ENCODE results near the gene INPP5E. TPM values are rescaled to one million over a fixed set of nuclear protein-coding genes. Genes with fewer than 3 reads are reported as not detected.

INPP5E gene
- total RNA-seq, 2 experiments from 2014 or later: 13.9 to 14.8 TPM

DNA sequence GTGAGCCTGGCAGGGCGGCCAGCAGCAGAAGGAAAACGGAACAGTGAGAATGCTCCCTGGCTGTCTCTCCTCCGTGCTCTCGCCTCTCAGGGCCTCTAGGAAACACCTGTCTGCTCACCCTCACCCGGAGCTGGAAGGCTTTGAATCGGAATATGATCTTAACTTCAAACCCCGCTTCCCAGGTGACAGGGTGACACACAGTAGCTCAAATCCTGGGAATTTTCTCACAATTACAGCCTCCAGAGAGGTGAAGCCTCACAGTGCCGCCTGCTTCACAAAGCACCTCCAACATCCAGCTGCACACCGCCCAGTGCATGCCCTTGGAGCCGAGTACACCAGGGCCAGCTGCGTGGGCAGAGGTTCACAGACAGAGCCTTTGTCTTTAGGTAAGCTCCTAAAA lies 30.7 kb upstream of the INPP5E start:
- no peaks in the 10 kb centered on the region for H3K9me3 Mint-ChIP-seq
- H3K36me3 Mint-ChIP-seq (ENCODE audit: low read depth): peaks cover 25% of the 10 kb centered on the region
- no peak overlapping the region for H3K27ac Mint-ChIP-seq
- no peak for DNase-seq
- peaks cover 2% of the 10 kb centered on the region for H3K4me1 Mint-ChIP-seq (ENCODE audit: low read depth)
- H3K4me3 Mint-ChIP-seq: no peak overlapping the region
- CTCF ChIA-PET: interaction anchor here (0.6 kb wide), 1 partner anchor 80 kb away, joined by 4 read pairs; no protein-coding TSS in a partner anchor
- intact Hi-C loops (cut with micrococcal nuclease): no loop called here
- no peaks in the 10 kb centered on the region for H3K27me3 Mint-ChIP-seq (ENCODE audit: low read depth)

DNA sequence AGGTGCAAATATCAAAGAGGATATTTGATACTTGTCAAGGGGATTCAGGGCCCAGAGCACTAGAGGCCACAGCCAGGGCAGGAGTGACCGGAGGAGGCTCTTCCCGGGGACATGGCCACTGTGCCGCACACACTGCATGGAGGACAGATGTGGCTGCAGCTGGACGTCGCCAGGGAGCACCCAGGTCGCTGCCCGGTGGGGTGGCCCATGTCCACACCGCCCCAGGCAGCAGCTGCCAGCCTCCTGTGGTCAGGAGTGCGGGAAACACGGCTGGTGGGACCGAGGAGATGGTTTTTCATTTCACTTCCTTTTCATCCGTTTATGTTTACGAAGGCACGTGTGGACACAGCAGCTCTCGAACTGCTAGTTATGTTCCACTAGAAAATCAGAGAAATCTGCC lies 28.1 kb upstream of the INPP5E start:
- CTCF ChIA-PET: no interaction called here
- H3K36me3 Mint-ChIP-seq (ENCODE audit: low read depth): peaks cover 33% of the 10 kb centered on the region
- no peak overlapping the region for H3K27ac Mint-ChIP-seq
- H3K4me3 Mint-ChIP-seq: no peak overlapping the region
- H3K9me3 Mint-ChIP-seq: no peaks in the 10 kb centered on the region
- no peaks in the 10 kb centered on the region for H3K27me3 Mint-ChIP-seq (ENCODE audit: low read depth)
- intact Hi-C loops (cut with micrococcal nuclease): no loop called here
- no peaks in the 10 kb centered on the region for H3K4me1 Mint-ChIP-seq (ENCODE audit: low read depth)
- no peak for DNase-seq

DNA sequence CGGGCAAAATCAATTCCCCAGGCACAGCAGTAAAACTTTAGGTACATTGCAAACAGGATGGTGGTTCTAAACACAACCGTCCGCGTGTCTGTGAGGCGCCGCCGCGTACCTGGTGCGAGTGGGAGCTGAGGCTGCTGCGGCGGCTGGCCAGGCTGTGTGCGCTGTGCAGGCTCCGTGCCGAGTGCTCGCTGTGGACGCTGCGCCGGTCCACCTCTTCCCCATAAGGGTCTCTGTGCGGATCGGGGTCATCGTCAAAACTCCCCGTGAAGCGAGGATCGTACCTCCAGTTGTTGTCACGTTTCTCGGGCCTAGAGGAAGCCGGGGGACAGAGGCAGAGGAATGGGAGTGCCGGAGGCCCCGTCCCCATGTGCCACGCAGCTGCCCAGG lies 26.5 kb upstream of the INPP5E start:
- intact Hi-C loops (cut with micrococcal nuclease): no loop called here

DNA sequence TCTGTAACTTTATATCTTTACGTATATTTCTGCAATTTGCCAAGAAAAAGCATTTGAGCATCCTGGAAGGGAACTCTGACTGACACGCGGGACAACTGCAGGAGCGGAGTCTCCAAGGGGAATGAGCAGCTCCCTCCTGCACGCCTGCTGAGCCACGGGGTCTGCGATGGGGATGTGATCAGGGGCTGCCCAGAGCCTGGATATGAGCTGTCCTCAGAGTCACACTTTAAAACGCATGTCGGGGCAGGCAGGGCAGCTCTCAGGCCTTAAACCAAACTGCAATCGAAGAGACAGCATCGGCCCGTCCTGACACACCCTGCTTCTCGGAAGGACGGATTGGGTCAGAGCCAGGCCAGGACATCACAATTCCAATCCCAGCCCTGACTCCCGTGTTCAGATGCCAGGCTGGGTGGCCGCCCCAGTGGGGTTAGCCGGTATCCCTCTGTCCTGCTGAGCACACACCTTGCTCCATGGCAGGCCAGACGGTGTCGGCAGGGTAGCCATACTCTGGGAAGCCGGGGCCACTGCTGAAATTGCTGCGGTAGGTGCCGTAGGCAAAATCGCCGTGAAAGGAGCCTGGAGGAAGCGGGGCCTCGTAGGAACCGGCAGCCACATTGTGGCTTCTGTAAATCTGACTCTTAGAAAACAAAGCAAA lies 26.0 kb upstream of the INPP5E start:
- H3K4me1 Mint-ChIP-seq (ENCODE audit: low read depth): no peaks in the 10 kb centered on the region
- H3K27me3 Mint-ChIP-seq (ENCODE audit: low read depth): no peaks in the 10 kb centered on the region
- intact Hi-C loops (cut with micrococcal nuclease): no loop called here
- no peak overlapping the region for H3K4me3 Mint-ChIP-seq
- no peaks in the 10 kb centered on the region for H3K9me3 Mint-ChIP-seq
- no peak for DNase-seq
- H3K36me3 Mint-ChIP-seq (ENCODE audit: low read depth): peaks cover 40% of the 10 kb centered on the region
- H3K27ac Mint-ChIP-seq: no peak overlapping the region
- CTCF ChIA-PET: no interaction called here

More for the DNA sequence above, 26.5 kb upstream of the INPP5E start:
- CTCF ChIA-PET: no interaction called here
- no peak overlapping the region for H3K4me3 Mint-ChIP-seq
- no peak for DNase-seq
- H3K27me3 Mint-ChIP-seq (ENCODE audit: low read depth): no peaks in the 10 kb centered on the region
- H3K27ac Mint-ChIP-seq: no peak overlapping the region
- H3K36me3 Mint-ChIP-seq (ENCODE audit: low read depth): peaks cover 36% of the 10 kb centered on the region
- no peaks in the 10 kb centered on the region for H3K9me3 Mint-ChIP-seq
- H3K4me1 Mint-ChIP-seq (ENCODE audit: low read depth): no peaks in the 10 kb centered on the region

DNA sequence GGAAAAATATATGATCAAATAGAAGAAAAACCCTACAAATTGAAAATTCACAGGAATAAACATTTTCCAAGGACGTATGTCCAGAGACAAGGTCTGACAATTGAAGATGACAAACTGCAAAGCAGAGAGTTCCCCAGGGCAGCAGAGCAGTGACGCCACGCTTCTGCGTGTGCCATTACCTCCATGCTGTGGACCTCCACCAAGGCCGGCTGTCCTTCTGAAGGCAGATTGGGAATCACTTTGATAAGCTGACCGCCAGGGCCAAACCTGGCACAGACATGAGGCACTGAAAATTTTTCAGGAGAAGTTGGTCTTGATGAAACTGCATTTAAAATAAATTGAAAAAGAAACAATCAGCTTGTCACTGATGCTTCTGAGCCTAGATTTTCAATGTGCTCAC lies 24.6 kb upstream of the INPP5E start:
- no peaks in the 10 kb centered on the region for H3K9me3 Mint-ChIP-seq
- H3K4me3 Mint-ChIP-seq: no peak overlapping the region
- intact Hi-C loops (cut with micrococcal nuclease): no loop called here
- peaks cover 44% of the 10 kb centered on the region for H3K36me3 Mint-ChIP-seq (ENCODE audit: low read depth)
- CTCF ChIA-PET: no interaction called here
- H3K27ac Mint-ChIP-seq: no peak overlapping the region
- no peaks in the 10 kb centered on the region for H3K4me1 Mint-ChIP-seq (ENCODE audit: low read depth)
- H3K27me3 Mint-ChIP-seq (ENCODE audit: low read depth): no peaks in the 10 kb centered on the region
- DNase-seq: no peak

DNA sequence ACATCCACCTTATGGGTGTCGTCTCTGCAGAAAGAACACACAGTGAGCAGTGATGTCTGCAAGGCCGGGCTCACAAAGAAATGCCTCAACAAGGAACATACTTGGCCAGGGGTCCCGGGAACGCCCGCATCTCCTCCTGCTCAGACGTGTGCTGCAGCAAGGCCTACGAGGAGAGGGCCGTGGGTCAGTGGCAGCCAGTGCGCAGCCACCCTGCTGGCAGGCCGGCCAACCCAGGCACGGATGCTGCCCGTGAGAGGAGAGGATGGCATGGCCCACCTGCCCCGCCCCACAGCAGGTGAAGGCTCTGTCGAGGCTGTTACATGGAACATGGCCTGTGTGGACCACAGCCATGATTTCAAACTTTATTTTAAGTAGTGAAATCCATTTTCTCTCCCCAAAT lies 23.9 kb upstream of the INPP5E start:
- no peaks in the 10 kb centered on the region for H3K27me3 Mint-ChIP-seq (ENCODE audit: low read depth)
- H3K4me1 Mint-ChIP-seq (ENCODE audit: low read depth): no peaks in the 10 kb centered on the region

DNA sequence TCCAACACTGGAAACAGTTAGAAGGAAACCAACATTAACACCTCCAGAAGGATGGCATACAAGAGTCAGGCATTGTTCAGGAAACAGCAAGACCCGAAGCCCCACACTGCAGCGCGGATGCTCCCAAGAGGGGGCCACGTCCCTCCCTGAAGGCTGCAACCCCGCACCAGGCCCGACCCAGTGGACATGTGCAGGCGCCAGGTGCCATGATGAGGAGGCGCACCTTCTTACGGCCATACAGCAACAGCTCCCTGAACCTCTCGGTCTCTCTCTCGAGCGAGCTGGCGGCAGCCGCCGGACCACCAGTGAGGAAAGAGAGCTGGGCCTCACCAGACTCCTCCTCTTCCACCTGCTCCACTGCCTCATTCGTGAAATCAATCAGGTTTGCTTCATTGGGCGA lies 23.0 kb upstream of the INPP5E start:
- H3K9me3 Mint-ChIP-seq: no peaks in the 10 kb centered on the region

More for the DNA sequence above, 23.9 kb upstream of the INPP5E start:
- CTCF ChIA-PET: interaction anchor here (1.0 kb wide), 1 partner anchor 23 kb away, joined by 4 read pairs; no protein-coding TSS in a partner anchor
- DNase-seq: no peak
- Mint-ChIP-seq H3K27ac (no peak overlapping the region), H3K36me3 (ENCODE audit: low read depth) (peaks cover 49% of the 10 kb centered on the region), H3K9me3 (no peaks in the 10 kb centered on the region), H3K4me3 (no peak overlapping the region)
- intact Hi-C loops (cut with micrococcal nuclease): no loop called here

DNA sequence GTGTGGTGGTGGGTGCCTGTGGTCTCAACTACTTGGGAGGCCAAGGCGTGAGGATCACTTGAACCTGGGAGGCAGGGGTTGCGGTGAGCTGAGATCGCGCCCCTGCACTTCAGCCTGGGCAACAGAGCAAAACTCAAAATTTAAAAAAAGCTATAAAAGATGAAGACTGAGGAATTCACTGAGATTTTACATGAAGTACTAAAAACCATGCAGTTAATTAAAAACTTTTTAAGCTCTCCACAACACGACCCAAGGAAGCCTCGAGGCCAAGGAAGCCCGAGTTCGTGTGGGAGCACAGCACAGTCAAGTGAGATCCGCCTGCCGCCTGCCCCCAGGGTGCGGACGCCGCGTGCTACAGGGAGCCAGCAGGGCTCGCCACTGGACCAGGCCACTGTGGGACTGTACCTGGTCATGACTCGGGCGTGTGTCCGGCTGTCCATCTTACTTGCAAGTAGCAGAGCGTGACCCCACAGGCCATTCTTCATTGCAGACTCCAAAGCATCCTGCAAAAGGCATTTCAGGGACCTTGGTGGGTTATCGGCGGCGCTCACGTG lies 21.2 kb upstream of the INPP5E start:
- no peak overlapping the region for H3K27ac Mint-ChIP-seq
- H3K9me3 Mint-ChIP-seq: no peaks in the 10 kb centered on the region
- intact Hi-C loops (cut with micrococcal nuclease): no loop called here
- H3K4me1 Mint-ChIP-seq (ENCODE audit: low read depth): no peaks in the 10 kb centered on the region
- H3K27me3 Mint-ChIP-seq (ENCODE audit: low read depth): no peaks in the 10 kb centered on the region
- CTCF ChIA-PET: no interaction called here
- DNase-seq: no peak
- H3K36me3 Mint-ChIP-seq (ENCODE audit: low read depth): peaks cover 45% of the 10 kb centered on the region
- H3K4me3 Mint-ChIP-seq: no peak overlapping the region

More for the DNA sequence above, 23.0 kb upstream of the INPP5E start:
- no peaks in the 10 kb centered on the region for H3K27me3 Mint-ChIP-seq (ENCODE audit: low read depth)
- CTCF ChIA-PET: interaction anchor here (1.0 kb wide), 1 partner anchor 22 kb away, joined by 4 read pairs; no protein-coding TSS in a partner anchor
- H3K4me1 Mint-ChIP-seq (ENCODE audit: low read depth): no peaks in the 10 kb centered on the region
- no peak for DNase-seq
- H3K27ac Mint-ChIP-seq: no peak overlapping the region
- H3K36me3 Mint-ChIP-seq (ENCODE audit: low read depth): peaks cover 51% of the 10 kb centered on the region
- intact Hi-C loops (cut with micrococcal nuclease): no loop called here
- H3K4me3 Mint-ChIP-seq: no peak overlapping the region

DNA sequence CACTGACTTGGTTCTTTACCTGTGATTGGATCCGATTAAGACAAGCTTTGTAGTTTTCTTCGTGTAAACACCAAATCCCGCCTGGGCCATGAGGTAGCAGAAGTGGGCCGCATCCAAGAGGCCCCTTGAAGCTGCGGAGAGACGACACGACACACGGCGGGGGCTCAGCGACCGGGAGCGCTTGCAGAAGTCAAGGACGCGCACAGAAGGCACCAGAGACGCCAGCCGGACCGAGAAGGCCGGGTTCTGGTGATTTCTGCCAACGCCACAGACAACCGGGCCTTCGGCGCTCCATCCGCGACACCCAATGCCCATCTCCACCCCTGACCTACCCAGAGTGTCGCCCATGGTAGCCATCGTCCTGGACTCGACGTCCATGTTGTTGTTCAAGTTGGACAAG lies 19.8 kb upstream of the INPP5E start:
- no peak overlapping the region for H3K4me3 Mint-ChIP-seq

DNA sequence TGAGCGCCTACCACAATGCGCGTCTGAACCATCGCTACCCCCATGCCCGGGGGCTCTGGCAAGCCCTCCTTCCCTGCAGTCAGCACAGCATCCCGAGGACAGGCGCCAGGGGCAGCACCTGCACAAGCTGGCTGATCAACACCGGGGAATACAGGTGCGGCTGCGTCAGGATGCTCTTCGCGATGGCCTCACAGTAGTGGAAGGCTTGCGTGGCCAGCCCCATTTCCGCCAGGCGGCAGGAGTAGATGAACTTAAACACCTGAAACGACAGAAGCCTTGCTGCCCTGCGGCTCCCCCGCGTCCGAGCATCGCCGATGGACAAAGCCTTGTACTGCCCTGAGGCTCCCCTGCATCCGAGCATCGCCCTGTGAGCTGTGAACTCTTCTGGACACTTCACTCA lies 17.7 kb upstream of the INPP5E start:
- H3K9me3 Mint-ChIP-seq: no peaks in the 10 kb centered on the region
- H3K4me1 Mint-ChIP-seq (ENCODE audit: low read depth): no peaks in the 10 kb centered on the region
- no peaks in the 10 kb centered on the region for H3K27me3 Mint-ChIP-seq (ENCODE audit: low read depth)
- no peak overlapping the region for H3K27ac Mint-ChIP-seq
- intact Hi-C loops (cut with micrococcal nuclease): no loop called here
- no peak for DNase-seq
- CTCF ChIA-PET: no interaction called here
- H3K4me3 Mint-ChIP-seq: no peak overlapping the region
- peaks cover 45% of the 10 kb centered on the region for H3K36me3 Mint-ChIP-seq (ENCODE audit: low read depth)

More for the DNA sequence above, 19.8 kb upstream of the INPP5E start:
- H3K9me3 Mint-ChIP-seq: no peaks in the 10 kb centered on the region
- H3K27ac Mint-ChIP-seq: no peak overlapping the region
- no peaks in the 10 kb centered on the region for H3K27me3 Mint-ChIP-seq (ENCODE audit: low read depth)
- CTCF ChIA-PET: no interaction called here
- intact Hi-C loops (cut with micrococcal nuclease): no loop called here
- peaks cover 43% of the 10 kb centered on the region for H3K36me3 Mint-ChIP-seq (ENCODE audit: low read depth)
- DNase-seq: no peak
- H3K4me1 Mint-ChIP-seq (ENCODE audit: low read depth): no peaks in the 10 kb centered on the region

DNA sequence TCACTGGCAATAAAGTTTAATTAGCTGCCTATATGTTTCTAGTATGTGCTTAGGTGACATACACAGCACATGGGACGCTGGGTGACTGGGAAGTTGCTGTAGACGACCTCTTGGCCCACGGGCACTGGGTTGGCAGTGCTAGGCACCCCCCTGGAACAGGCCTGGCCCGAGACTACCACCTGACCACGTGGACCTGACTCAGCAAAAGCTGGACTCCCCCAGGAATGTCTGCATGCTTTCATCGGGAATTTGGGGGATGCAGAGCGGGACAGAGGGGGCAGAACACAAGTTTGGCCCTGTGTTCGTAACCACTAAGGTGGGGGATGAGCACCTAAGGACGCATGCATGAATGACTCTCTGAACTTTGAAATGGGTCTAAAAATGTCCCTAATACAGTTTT lies 16.6 kb upstream of the INPP5E start:
- Mint-ChIP-seq H3K27ac (no peak overlapping the region), H3K36me3 (ENCODE audit: low read depth) (peaks cover 44% of the 10 kb centered on the region), H3K9me3 (no peaks in the 10 kb centered on the region), H3K4me3 (no peak overlapping the region), H3K4me1 (ENCODE audit: low read depth) (no peaks in the 10 kb centered on the region), H3K27me3 (ENCODE audit: low read depth) (no peaks in the 10 kb centered on the region)
- CTCF ChIA-PET: no interaction called here
- DNase-seq: no peak
- intact Hi-C loops (cut with micrococcal nuclease): no loop called here

DNA sequence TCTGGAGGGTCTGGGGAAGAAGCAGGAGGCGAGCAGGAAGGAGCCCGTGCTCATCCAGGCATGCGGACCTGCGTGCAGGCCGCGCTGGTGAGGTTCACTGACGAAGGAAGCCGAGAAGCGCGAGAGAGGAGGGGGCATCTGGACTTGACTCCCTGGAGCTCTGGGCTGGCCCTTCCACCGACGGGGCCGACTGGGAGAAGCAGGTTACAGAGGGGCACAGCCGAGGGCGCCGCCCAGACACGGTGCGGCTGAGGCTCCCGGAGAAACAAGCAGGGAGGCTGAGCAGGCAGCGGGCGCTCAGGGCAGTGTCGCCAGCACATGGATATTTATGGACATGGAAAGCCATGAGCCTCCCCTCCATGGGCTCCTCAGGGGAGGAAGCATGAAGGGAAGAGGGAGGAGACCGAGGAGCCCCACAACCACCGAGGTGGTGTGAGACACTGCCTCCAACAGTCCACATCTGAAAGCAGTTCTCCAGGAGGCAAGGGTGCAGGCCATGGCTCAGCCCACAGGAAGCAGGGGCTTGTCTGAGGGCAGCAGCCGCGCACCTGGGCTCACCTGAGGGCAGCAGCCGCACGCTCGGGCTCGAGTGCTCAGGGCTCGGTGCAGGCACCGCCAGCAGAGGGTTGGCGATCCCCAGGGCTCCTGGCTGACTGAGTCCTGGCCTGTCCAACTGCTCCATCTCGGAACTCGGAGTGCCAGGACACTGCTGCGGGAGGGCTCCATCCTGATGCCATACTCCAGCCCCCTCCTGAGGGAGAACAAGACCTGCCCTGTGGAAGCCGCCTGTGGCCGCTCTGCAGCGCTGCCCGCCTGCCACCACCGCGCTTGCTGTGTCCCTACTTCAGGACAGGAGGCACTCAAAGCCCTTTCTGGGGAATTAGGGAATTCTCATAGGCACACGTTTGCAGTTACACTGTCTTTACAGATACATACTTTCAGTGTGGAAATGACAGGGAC lies 15.7 kb upstream of the INPP5E start:
- peaks cover 42% of the 10 kb centered on the region for H3K36me3 Mint-ChIP-seq (ENCODE audit: low read depth)
- no peak overlapping the region for H3K27ac Mint-ChIP-seq
- H3K27me3 Mint-ChIP-seq (ENCODE audit: low read depth): no peaks in the 10 kb centered on the region
- DNase-seq: no peak
- no peak overlapping the region for H3K4me3 Mint-ChIP-seq
- CTCF ChIA-PET: no interaction called here
- no peaks in the 10 kb centered on the region for H3K9me3 Mint-ChIP-seq
- intact Hi-C loops (cut with micrococcal nuclease): no loop called here
- H3K4me1 Mint-ChIP-seq (ENCODE audit: low read depth): no peaks in the 10 kb centered on the region
